ENCODE results near the gene PNPT1. TPM values are rescaled to one million over a fixed set of nuclear protein-coding genes. Genes with fewer than 3 reads are reported as not detected.

The PNPT1 gene
- total RNA-seq, 2 experiments from 2014 or later, result 54.1 to 60.7 TPM

Other genes starting within 250 kb of the PNPT1 start
- 10 to 100 TPM; 25.6 to 27.5 TPM for gene CFAP36, start 174.1 kb downstream of the PNPT1 start, total RNA-seq
- 10 to 100 TPM; 55.4 to 57.2 TPM for gene PPP4R3B, start 76.2 kb downstream of the PNPT1 start, total RNA-seq
- not detected for gene EFEMP1, start 229.9 kb upstream of the PNPT1 start, total RNA-seq

Data from activated naive CD4-positive, alpha-beta T cell treated with anti-CD3 and anti-CD28 coated beads for 36 hours (primary cell).